PC-9 (cell line): Measurements from ENCODE around the gene RAB3IL1. TPM values are rescaled to one million over a fixed set of nuclear protein-coding genes. Genes with fewer than 3 reads are reported as not detected.

Experiments used
- BruUV-seq: library from RNA; stranded (reverse); fragments of 400-500 nt; replicated peaks from 2 replicates; lab custom pipeline; 2021; lab: Mats Ljungman, UMichigan
- CTCF ChIA-PET: fragments of 300-600 bp; sonication (Branson Sonifier 250); formaldehyde crosslinking; loops from one replicate; lab custom pipeline; 2022; ENCODE audit warnings: antibody characterized with exemption; lab: Charles Lee
- POLR2A ChIA-PET: fragments of 300-600 bp; sonication (Branson Sonifier 250); formaldehyde crosslinking; loops from one replicate; lab custom pipeline; 2022; ENCODE audit warnings: antibody characterized with exemption; ENCODE audit not compliant: unreplicated experiment; lab: Charles Lee
- DNase-seq, 2 experiments: peaks; one replicate each; pipeline versions ENCODE4 v3.0.0 to v3.0.0-alpha.2; 2015 to 2022; ENCODE audit warnings: mixed read lengths in 1 of 2
- H2AFZ ChIP-seq: fragments of 200-600 bp; sonication (generic); 2 replicates; pipeline ENCODE4 v1.8.1; 2017; ENCODE audit warnings: antibody characterized with exemption
- H3F3A ChIP-seq: fragments of 200-600 bp; sonication (generic); 2 replicates; pipeline ENCODE4 v1.8.1; 2017; ENCODE audit warnings: antibody characterized with exemption, mild to moderate bottlenecking, low read depth; ENCODE audit not compliant: insufficient read depth
- H3K27ac ChIP-seq: fragments of 200-600 bp; sonication (generic); 2 replicates; pipeline ENCODE4 v1.6.1; 2016; ENCODE audit warnings: mixed run types
- H3K27me3 ChIP-seq: fragments of 200-600 bp; sonication (generic); 2 replicates; pipeline ENCODE4 v1.6.1; 2016; ENCODE audit warnings: low read depth, mixed run types; ENCODE audit not compliant: insufficient read depth
- H3K36me3 ChIP-seq: fragments of 200-600 bp; sonication (generic); 2 replicates; pipeline ENCODE4 v1.6.1; 2016; ENCODE audit warnings: low read depth, mixed run types
- H3K4me1 ChIP-seq: fragments of 200-600 bp; sonication (generic); replicated peaks from 2 replicates; pipeline ENCODE4 v1.6.1; 2016; ENCODE audit warnings: mixed run types; ENCODE audit not compliant: insufficient read depth
- H3K4me2 ChIP-seq: fragments of 200-600 bp; sonication (generic); 2 replicates; pipeline ENCODE4 v1.6.1; 2017; ENCODE audit warnings: mixed run types
- H3K4me3 ChIP-seq: fragments of 200-600 bp; sonication (generic); 2 replicates; pipeline ENCODE4 v1.6.1; 2016; ENCODE audit warnings: mixed run types
- H3K79me2 ChIP-seq: fragments of 200-600 bp; sonication (generic); 2 replicates; pipeline ENCODE4 v1.6.1; 2017; ENCODE audit warnings: low read depth, mixed run types
- H3K9me2 ChIP-seq: fragments of 200-600 bp; sonication (generic); 2 replicates; pipeline ENCODE4 v1.8.1; 2017; ENCODE audit warnings: mild to moderate bottlenecking; ENCODE audit not compliant: insufficient read depth
- H3K9me3 ChIP-seq: fragments of 200-600 bp; sonication (generic); 2 replicates; pipeline ENCODE4 v1.8.1; 2016; ENCODE audit warnings: low read depth; ENCODE audit not compliant: insufficient read depth
- H4K20me1 ChIP-seq: fragments of 200-600 bp; sonication (generic); 2 replicates; pipeline ENCODE4 v1.8.1; 2017; ENCODE audit not compliant: insufficient read depth
- CTCF ChIP-seq: fragments of 200-600 bp; sonication (generic); conservative IDR thresholded peaks from 2 replicates; pipeline ENCODE4 v1.6.1; 2017; ENCODE audit warnings: mixed run types, antibody characterized with exemption, mild to moderate bottlenecking, moderate library complexity
- EZH2 ChIP-seq: fragments of 200-600 bp; sonication (generic); IDR thresholded peaks from 2 replicates; pipeline ENCODE4 v1.8.0; 2017; ENCODE audit warnings: antibody characterized with exemption, low read depth
- intact Hi-C: fragments of 100-400 bp; cut with micrococcal nuclease; formaldehyde crosslinking; loops from one replicate; pipeline ENCODE4 v1.10.0; 2022; ENCODE audit not compliant: unreplicated experiment
- total RNA-seq: library from RNA; stranded (reverse); gene quantifications from 2 replicates; pipeline ENCODE4 v1.2.3, GENCODE V29; 2021

RAB3IL1 gene
- total RNA-seq, 1 experiment from 2014 or later, result 4.4 TPM

- intact Hi-C loops, result no loop called here
- no peaks in the 10 kb centered on the region for H4K20me1 ChIP-seq
- no peaks in the 10 kb centered on the region for H3K9me2 ChIP-seq
- no peak for TF ChIP-seq CTCF
- TF ChIP-seq EZH2, result no peak
- no peak overlapping the region for H2AFZ ChIP-seq
- no peak overlapping the region for H3K4me3 ChIP-seq
- CTCF ChIA-PET, result interaction anchor here (0.6 kb wide), 1 partner anchor 11 kb away, joined by 3 read pairs; no protein-coding TSS in a partner anchor
- no peak for DNase-seq
- no peak overlapping the region for H3K27ac ChIP-seq
- peaks cover 11% of the 10 kb centered on the region; the same call in 1 of the 2 replicates for H3F3A ChIP-seq
- POLR2A ChIA-PET, result interaction anchor here (0.6 kb wide), 1 partner anchor 251 kb away, joined by 3 read pairs; no protein-coding TSS in a partner anchor
- no peaks in the 10 kb centered on the region for H3K4me1 ChIP-seq
- H3K4me2 ChIP-seq, result no peak overlapping the region
- H3K36me3 ChIP-seq, result no peaks in the 10 kb centered on the region
- H3K79me2 ChIP-seq, result no peaks in the 10 kb centered on the region
- H3K27me3 ChIP-seq, result no peaks in the 10 kb centered on the region
- H3K9me3 ChIP-seq, result no peaks in the 10 kb centered on the region
- no TSS peak for BruUV-seq
Measured at GRCh38 chr11:61881397-61881796, 36.0 kb downstream of the RAB3IL1 start.

GRCh38 chr11:61880454-61880853 lies 36.9 kb downstream of the RAB3IL1 start:
- Histone ChIP-seq H3K9me3 (no peaks in the 10 kb centered on the region), H3F3A (peaks cover 11% of the 10 kb centered on the region; the same call in 1 of the 2 replicates), H3K36me3 (no peaks in the 10 kb centered on the region), H3K79me2 (no peaks in the 10 kb centered on the region), H3K27me3 (no peaks in the 10 kb centered on the region), H3K9me2 (no peaks in the 10 kb centered on the region), H3K4me1 (no peaks in the 10 kb centered on the region), H3K4me2 (no peak overlapping the region), H2AFZ (no peak overlapping the region), H4K20me1 (no peaks in the 10 kb centered on the region), H3K27ac (no peak overlapping the region), H3K4me3 (no peak overlapping the region)
- no TSS peak for BruUV-seq
- ChIA-PET POLR2A (no interaction called here), CTCF (no interaction called here)
- DNase-seq, result no peak
- no peak for TF ChIP-seq CTCF
- TF ChIP-seq EZH2, result no peak
- intact Hi-C loops, result no loop called here

GRCh38 chr11:61880031-61880430 lies 37.3 kb downstream of the RAB3IL1 start:
- Histone ChIP-seq H3K36me3 (no peaks in the 10 kb centered on the region), H3K9me2 (no peaks in the 10 kb centered on the region), H3F3A (peaks cover 11% of the 10 kb centered on the region; the same call in 1 of the 2 replicates), H3K4me2 (no peak overlapping the region), H3K9me3 (no peaks in the 10 kb centered on the region), H2AFZ (no peak overlapping the region), H3K27me3 (no peaks in the 10 kb centered on the region), H3K79me2 (no peaks in the 10 kb centered on the region), H3K4me1 (no peaks in the 10 kb centered on the region), H3K4me3 (no peak overlapping the region), H3K27ac (no peak overlapping the region), H4K20me1 (no peaks in the 10 kb centered on the region)
- ChIA-PET CTCF (no interaction called here), POLR2A (no interaction called here)
- BruUV-seq, result no TSS peak
- TF ChIP-seq CTCF (no peak), EZH2 (no peak)
- no peak for DNase-seq
- intact Hi-C loops, result no loop called here
